Hematopoietic multipotent progenitor cell treated with erythropoietin and hydrocortisone succinate and interleukin-3 and kit ligand, for 4 days (in vitro differentiated cells): ENCODE measurements around the gene ZNF516.
"Not testable (repeated sequence)": the region's sequence is repeated elsewhere in the genome, so short reads cannot be mapped to it uniquely, and the experiment has no call there.

Source experiments
- DNase-seq: peaks from one replicate; pipeline ENCODE4 v3.0.0-alpha.2; 2015

ZNF516 gene

GRCh38 chr18:76490670-76491472 is 4.2 kb downstream of the ZNF516 start:
- no peak for DNase-seq

- DNase-seq: no peak
These were observed 5.0 kb downstream of the ZNF516 start for GRCh38 chr18:76490033-76490432.

GRCh38 chr18:76489081-76489480 is 6.0 kb downstream of the ZNF516 start:
- no peak for DNase-seq

- no peak for DNase-seq
These were observed 6.9 kb downstream of the ZNF516 start for GRCh38 chr18:76488190-76488589.

- DNase-seq: no peak
These were observed 7.3 kb downstream of the ZNF516 start for GRCh38 chr18:76487782-76488181.

GRCh38 chr18:76487070-76487469 is 8.0 kb downstream of the ZNF516 start:
- no peak for DNase-seq

GRCh38 chr18:76486574-76486973 is 8.5 kb downstream of the ZNF516 start:
- DNase-seq: no peak

GRCh38 chr18:76486038-76486437 is 9.0 kb downstream of the ZNF516 start:
- DNase-seq: no peak

GRCh38 chr18:76484749-76485387 is 10.2 kb downstream of the ZNF516 start:
- peak; percentile 54 for DNase-seq

GRCh38 chr18:76483780-76484179 is 11.3 kb downstream of the ZNF516 start:
- DNase-seq: no peak

- DNase-seq: no peak
These were observed 11.9 kb downstream of the ZNF516 start for GRCh38 chr18:76482971-76483691.

- no peak for DNase-seq
These were observed 12.8 kb downstream of the ZNF516 start for GRCh38 chr18:76482267-76482666.

- DNase-seq: no peak
These were observed 14.1 kb downstream of the ZNF516 start for GRCh38 chr18:76480913-76481312.

GRCh38 chr18:76479351-76480238 is 15.4 kb downstream of the ZNF516 start:
- peak; percentile 69 for DNase-seq

GRCh38 chr18:76476665-76477561 is 18.1 kb downstream of the ZNF516 start:
- DNase-seq: peak; percentile 89

- peak; percentile 56 for DNase-seq
These were observed 19.4 kb downstream of the ZNF516 start for GRCh38 chr18:76475450-76476194.

GRCh38 chr18:76474824-76475223 is 20.2 kb downstream of the ZNF516 start:
- DNase-seq: no peak

- not testable (repeated sequence) for DNase-seq
These were observed 21.5 kb downstream of the ZNF516 start for GRCh38 chr18:76473521-76473920.

- DNase-seq: no peak
These were observed 22.2 kb downstream of the ZNF516 start for GRCh38 chr18:76472829-76473228.

GRCh38 chr18:76471593-76471992 is 23.4 kb downstream of the ZNF516 start:
- DNase-seq: no peak
